ENCODE measurements around the gene JPH3.

Gene JPH3

DNA sequence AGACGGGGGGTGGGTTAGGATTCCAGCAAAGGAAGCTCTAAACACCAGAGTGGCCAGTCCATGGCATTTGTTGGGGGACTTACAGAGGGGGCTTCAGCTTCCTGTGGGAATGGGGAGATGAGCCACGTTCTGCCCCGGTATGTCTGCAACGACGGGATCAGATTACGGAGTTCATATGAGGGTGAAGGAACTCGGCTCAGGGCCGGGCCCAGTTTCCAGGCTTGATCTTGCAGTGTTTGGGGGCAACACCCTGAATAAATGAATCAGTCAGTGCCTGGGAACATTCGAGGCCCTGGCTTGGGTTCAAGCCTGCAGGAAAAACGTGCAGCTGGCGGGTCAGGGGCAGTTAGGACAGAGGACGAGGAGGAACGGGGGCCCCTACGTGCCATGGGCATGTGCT is 54.0 kb downstream of the JPH3 start:
- no peak for DNase-seq

DNA sequence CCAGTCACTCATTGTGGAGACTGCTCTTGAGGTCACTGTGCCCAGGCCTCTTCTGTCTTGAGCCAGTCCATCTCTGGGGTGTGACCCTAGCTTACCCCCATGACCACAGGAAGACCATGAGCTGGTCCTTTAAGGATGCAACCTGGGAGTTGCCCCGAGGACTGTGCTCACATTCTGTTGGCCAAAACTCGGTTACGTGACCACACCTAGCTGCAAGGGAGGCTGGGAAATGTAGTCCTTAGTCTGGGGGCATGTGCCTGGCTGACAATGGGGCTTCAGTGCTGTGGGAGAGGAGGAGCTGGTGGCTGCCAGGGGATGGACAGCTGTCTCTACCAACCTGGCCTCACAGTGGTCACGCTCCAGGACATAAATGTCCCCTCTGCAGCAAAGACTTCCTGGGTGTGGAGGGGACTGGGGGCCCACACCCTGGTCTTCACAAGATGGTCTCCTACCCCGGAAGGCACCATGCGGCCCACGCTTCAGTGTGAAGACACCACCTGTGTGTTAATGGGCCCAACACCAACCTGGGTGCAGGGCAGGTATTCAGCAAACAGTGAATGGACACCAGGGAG is 55.4 kb downstream of the JPH3 start:
- peak; percentile 2 to 29 for DNase-seq

DNA sequence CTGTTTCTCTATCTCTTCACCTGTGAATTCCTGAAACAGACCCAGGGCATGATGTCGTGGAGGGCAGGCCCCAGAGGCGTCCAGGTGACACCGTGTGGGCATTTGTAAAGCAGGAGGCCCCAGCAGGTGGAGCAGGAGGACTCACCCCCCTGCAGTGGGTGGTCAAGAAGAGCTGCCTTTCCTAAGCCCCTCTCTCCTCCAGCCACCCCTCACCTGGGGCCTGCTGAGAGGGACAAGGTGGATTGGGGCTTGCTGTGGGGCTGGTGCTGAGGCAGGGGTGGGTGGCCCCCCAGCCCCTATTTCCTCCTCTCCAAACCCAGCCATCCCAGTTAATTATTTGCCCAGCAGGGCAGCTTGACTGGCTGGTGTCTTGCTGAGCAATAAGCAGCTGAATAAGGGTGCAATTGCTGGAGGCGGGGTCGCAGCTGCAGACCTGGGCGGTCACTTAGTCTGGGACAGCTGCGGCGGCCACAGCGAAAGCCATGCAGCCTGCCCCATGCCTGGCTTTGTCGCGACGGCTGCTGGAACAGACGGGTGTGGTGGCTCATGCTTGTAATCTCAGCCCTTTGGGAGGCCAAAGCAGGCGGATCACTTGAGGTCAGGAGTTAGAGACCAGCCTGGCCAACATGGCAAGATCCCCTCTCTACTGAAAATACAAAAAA is 56.4 kb downstream of the JPH3 start:
- DNase-seq: no peak

DNA sequence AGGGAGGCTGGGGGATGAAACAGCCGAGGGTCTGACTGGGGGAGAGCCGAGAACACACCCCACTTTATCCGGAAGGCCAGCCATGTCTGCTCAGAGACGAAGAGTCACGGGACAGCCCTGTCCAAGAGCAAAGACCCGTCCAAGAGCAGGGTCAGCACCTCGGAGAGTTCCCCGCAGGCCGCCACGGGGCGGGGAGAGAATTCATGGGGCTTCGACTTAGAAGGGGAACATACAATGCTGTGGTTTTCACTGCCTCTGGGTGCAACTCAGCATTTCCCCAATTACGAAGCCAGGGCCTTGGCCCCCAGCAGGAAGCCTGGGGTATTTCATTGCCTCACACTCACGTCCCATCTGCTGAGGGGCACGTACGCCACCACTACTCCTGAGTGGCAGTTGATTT is 59.3 kb downstream of the JPH3 start:
- DNase-seq: no peak

GRCh38 chr16:87662254-87663204 is 60.2 kb downstream of the JPH3 start:
- DNase-seq: no peak

GRCh38 chr16:87664792-87665191 is 62.5 kb downstream of the JPH3 start:
- no peak for DNase-seq

GRCh38 chr16:87665193-87665592 is 62.9 kb downstream of the JPH3 start:
- DNase-seq: no peak

DNA sequence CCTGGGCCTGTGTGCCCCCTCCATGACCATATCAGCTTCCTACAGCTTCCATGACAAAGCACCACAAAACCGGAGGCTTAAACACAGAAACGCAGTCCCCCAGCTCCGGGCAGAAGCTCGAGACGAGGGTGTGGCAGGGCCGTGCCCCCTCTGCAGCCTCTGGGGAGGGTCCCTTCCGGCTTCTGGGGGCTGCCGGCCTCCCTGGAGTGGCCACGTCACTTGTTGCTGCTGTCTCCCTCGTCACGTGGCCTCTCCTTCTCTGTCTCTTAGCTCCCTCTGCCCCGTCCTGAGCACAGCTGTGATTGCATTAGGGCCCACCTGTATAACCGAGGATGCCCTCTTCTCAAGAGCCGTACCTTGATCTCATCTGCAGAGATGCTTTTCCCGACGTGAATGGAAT is 64.6 kb downstream of the JPH3 start:
- no peak for DNase-seq

DNA sequence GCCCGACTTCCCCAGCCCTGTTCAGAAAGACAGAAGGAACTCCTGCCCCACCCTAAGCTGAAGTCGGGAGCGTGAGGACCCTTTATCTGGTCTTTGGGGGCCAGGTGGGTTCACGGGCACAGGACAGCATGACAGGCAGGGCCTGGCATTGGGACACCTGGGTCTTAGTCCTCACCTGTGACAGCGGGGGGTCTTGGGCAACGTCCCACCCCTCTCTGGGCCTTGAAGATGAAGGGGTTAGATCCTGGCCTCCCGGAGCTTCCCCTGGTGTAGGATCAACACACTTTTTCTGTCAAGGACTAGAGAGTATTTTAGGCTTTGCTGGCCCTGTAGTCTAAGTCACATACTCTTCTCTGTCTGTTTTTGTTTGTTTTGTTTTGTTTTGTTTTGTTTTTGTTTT is 65.1 kb downstream of the JPH3 start:
- no peak for DNase-seq

GRCh38 chr16:87667946-87668345 is 65.6 kb downstream of the JPH3 start:
- no peak for DNase-seq

GRCh38 chr16:87669672-87670071 is 67.4 kb downstream of the JPH3 start:
- DNase-seq: no peak

DNA sequence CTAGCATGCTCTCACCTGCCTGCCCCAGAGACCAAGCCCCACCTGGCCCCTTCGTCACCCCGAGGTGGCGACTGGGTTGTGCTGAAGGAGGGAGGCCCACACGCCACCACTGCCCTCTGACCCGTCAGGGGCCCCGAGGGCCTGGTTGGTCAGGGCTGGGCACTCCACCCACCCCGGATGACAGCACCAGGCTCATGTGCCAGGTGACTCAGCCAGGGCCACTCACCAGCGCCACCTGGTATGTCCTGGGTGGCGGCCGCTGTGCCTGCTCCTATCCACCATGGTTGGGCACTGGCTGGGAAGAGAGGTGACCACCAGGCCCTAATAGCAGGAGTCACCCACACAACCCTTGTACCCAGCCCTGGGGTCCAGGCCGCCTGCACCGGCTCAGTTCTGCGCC is 68.9 kb downstream of the JPH3 start:
- DNase-seq: no peak

DNA sequence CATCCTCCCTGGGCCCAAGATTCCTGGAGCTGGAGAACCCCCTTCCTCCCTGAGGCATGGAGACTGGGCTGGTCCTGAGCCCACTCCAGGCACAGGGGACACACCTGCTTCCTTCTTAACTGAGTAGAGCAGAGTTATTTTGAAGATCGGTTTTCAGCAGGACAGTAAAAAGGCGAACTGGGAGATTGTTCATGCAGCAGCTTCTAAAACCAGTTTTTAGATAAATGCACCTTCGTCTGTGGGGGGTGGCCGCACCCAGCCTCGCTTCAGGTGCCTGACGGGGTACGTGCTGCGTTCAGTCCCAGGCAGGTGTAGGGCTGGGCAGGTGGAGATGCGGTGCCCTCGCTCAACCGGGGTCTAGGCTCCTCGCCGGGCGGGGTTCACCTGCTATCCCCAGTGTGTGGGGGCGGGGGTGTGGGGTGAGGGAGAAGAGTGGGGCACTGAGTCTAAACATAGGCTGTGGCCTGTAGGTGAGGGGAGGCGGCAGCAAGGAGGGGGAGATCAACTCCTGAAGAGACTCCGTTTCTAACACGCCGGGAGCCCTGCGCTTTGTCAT is 69.5 kb downstream of the JPH3 start:
- no peak for DNase-seq

GRCh38 chr16:87674419-87674818 is 72.1 kb downstream of the JPH3 start:
- DNase-seq: no peak

- no peak for DNase-seq
Measured at GRCh38 chr16:87675111-87675719, 72.9 kb downstream of the JPH3 start.

DNA sequence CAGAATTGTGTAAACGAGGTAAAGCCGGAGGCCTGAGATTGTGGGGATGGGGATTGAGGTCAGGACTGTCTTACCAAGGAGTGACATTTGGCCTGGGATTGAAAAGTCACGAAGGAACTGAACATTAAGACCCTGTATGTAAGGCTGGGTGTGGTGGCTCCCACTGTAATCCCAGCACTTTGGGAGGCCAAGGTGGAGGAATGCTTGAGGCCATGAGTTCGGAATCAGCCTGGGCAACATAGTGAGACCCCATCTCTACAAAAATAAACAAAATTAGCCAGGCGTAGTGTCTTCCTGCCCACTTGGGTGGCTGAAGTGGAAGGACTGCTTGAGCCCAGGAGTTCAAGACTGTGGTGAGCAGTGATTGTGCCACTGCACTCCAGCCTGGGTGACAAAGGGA is 75.5 kb downstream of the JPH3 start:
- no peak for DNase-seq

DNA sequence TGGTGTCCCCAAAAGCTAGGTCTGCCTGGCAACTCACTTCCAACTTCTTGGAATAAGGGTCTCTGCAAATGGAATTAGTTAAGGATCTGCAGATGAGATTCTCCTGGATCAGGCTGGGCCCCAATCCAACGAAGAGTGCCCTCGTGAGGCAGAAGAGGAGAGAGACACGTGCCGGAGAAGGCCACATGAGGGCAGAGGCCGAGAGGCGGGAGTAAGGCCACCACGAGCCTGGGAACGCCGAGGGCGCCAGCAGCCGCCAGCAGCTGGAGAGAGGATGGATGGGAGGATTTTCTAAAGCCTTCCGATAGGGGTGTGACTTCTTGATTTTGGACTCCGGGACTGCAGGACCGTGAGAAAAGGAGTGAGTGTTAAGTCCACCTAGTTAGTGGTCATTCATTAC is 76.3 kb downstream of the JPH3 start:
- no peak for DNase-seq

GRCh38 chr16:87679593-87680271 is 77.4 kb downstream of the JPH3 start:
- peak in 1 of 2 experiments; percentile 31 for DNase-seq

- DNase-seq: no peak
Measured at GRCh38 chr16:87680272-87680644, 78.0 kb downstream of the JPH3 start.

DNA sequence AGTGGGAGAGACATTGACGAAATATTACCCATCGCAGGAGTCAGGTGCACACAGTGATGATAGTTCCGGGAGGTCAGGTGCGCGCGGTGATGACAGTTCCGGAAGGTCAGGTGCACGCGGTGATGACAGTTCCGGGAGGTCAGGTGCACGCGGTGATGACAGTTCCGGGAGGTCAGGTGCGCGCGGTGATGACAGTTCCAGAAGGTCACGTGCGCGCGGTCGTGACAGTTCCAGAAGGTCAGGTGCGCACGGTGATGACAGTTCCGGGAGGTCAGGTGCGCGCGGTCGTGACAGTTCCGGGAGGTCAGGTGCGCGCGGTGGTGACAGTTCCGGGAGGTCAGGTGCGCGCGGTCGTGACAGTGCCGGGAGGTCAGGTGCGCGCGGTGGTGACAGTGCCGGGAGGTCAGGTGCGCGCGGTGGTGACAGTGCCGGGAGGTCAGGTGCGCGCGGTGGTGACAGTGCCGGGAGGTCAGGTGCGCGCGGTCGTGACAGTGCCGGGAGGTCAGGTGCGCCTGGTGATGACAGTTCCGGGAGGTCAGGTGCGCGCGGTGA is 78.8 kb downstream of the JPH3 start:
- DNase-seq: peak; percentile 38 to 84

GRCh38 chr16:87681981-87682570 is 79.8 kb downstream of the JPH3 start:
- DNase-seq: peak; percentile 17 to 69

DNA sequence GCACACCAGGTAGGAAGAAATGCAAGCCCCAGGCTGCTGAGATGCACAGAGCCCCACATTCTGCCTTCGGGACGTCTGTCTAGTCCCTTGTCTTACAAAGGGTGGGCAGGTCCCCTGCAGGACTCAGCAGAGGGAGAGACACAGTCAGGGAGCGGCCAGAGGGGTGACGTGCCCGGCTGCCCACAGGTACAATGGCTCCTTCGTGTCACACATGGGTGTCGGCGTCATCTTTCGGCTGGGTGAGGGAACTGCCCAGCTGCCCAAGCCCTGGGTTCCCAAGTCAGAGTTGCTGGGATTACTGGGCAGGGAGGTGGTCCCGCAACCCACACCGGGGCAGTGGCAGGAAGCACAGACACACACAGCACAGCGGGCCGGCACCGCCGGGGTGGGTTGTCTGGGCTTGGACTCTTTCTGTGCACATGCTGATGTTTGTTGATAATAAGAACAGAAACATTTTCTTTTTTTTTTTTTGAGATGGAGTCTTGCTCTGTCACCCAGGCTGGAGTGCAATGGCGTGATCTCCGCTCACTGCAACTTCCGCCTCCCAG is 80.6 kb downstream of the JPH3 start:
- DNase-seq: no peak

All from NCI-H526 (cell line).